IMR-90 (cell line): ENCODE results near the gene FAM83C. TPM values are rescaled to one million over a fixed set of nuclear protein-coding genes. Genes with fewer than 3 reads are reported as not detected.

Experiments
- ATAC-seq: fragments of 200-7000 bp; cut with Tn5 transposase; 2 replicates; pipeline ENCODE4 v1.9.1; 2020; ENCODE audit warnings: low read depth, mild to moderate bottlenecking, moderate library complexity
- BruUV-seq: library from RNA; stranded (reverse); fragments of 400-500 nt; replicated peaks from 2 replicates; lab custom pipeline; 2021; lab: Mats Ljungman, UMichigan
- CTCF ChIA-PET: fragments of 300-600 bp; formaldehyde crosslinking; extraction: SDS; loops from one replicate; lab custom pipeline; 2021; ENCODE audit warnings: antibody characterized with exemption; lab: Yijun Ruan, JAX
- POLR2A ChIA-PET: fragments of 300-600 bp; sonication (Branson Sonifier 250); formaldehyde crosslinking; loops from one replicate; lab custom pipeline; 2022; ENCODE audit warnings: antibody characterized with exemption; ENCODE audit not compliant: unreplicated experiment; lab: Charles Lee
- DNase-seq: peaks from one replicate; pipeline ENCODE4 v3.0.0; 2013
- H2AFZ ChIP-seq: replicated peaks from 2 replicates; pipeline ENCODE3; 2013; ENCODE audit warnings: low read length, mild to moderate bottlenecking; ENCODE audit not compliant: poor library complexity
- H2AK5ac ChIP-seq: 2 replicates; pipeline ENCODE4 v1.6.1; 2013; ENCODE audit warnings: low read depth, low read length, inconsistent platforms
- H2AK9ac ChIP-seq: replicated peaks from 2 replicates; pipeline ENCODE3; 2013; ENCODE audit warnings: mild to moderate bottlenecking, low read depth, low read length, moderate library complexity; ENCODE audit not compliant: poor library complexity
- H2BK120ac ChIP-seq: 2 replicates; pipeline ENCODE4 v1.6.1; 2013; ENCODE audit warnings: low read depth, low read length, inconsistent platforms
- H2BK15ac ChIP-seq: 3 replicates; pipeline ENCODE4 v1.6.1; 2013; ENCODE audit warnings: low read depth, low read length, inconsistent platforms
- H2BK20ac ChIP-seq: 2 replicates; pipeline ENCODE4 v1.6.1; 2013; ENCODE audit warnings: low read depth, mild to moderate bottlenecking, inconsistent platforms, low read length, moderate library complexity
- H2BK5ac ChIP-seq: 2 replicates; pipeline ENCODE4 v1.6.1; 2013; ENCODE audit warnings: mild to moderate bottlenecking, low read depth, low read length, inconsistent platforms; ENCODE audit not compliant: poor library complexity, severe bottlenecking
- H3K14ac ChIP-seq: replicated peaks from 2 replicates; pipeline ENCODE4 v1.6.1; 2013; ENCODE audit warnings: low read depth, low read length, inconsistent platforms
- H3K18ac ChIP-seq: 2 replicates; pipeline ENCODE4 v1.6.1; 2013; ENCODE audit warnings: low read depth, low read length, control low read depth
- H3K23ac ChIP-seq: 2 replicates; pipeline ENCODE4 v1.6.1; 2013; ENCODE audit warnings: low read depth, low read length, inconsistent platforms
- H3K27ac ChIP-seq: 2 replicates; pipeline ENCODE4 v1.5.1; 2013; ENCODE audit warnings: mild to moderate bottlenecking, control low read depth, low read length; ENCODE audit not compliant: insufficient read depth
- H3K27me3 ChIP-seq: 2 replicates; pipeline ENCODE4 v1.6.1; 2013; ENCODE audit warnings: low read length; ENCODE audit not compliant: control insufficient read depth, insufficient read depth
- H3K36me3 ChIP-seq: 2 replicates; pipeline ENCODE4 v1.6.1; 2013; ENCODE audit warnings: low read length, mixed read lengths; ENCODE audit not compliant: control insufficient read depth, insufficient read depth
- H3K4ac ChIP-seq: 2 replicates; pipeline ENCODE4 v1.6.1; 2013; ENCODE audit warnings: low read depth, low read length, inconsistent platforms
- H3K4me1 ChIP-seq: 2 replicates; pipeline ENCODE4 v1.6.1; 2013; ENCODE audit warnings: low read length, mixed read lengths; ENCODE audit not compliant: control insufficient read depth, insufficient read depth
- H3K4me2 ChIP-seq: 2 replicates; pipeline ENCODE4 v1.6.1; 2013; ENCODE audit warnings: low read depth, mild to moderate bottlenecking, control low read depth, low read length, moderate library complexity
- H3K4me3 ChIP-seq: 2 replicates; pipeline ENCODE4 v1.5.1; 2013; ENCODE audit warnings: low read depth, mild to moderate bottlenecking, control low read depth, low read length, moderate library complexity; ENCODE audit not compliant: insufficient read depth
- H3K56ac ChIP-seq: 2 replicates; pipeline ENCODE4 v1.6.1; 2013; ENCODE audit warnings: low read length, inconsistent platforms; ENCODE audit not compliant: insufficient read depth; ENCODE audit errors: extremely low read depth
- H3K79me1 ChIP-seq, 2 experiments: 2 replicates each; pipeline ENCODE4 v1.6.1; 2013; ENCODE audit warnings: low read length in 2 of 2, inconsistent platforms in 1 of 2, low read depth in 1 of 2
- H3K9ac ChIP-seq: 2 replicates; pipeline ENCODE4 v1.6.1; 2013; ENCODE audit warnings: low read depth, low read length, control low read depth
- H3K9me1 ChIP-seq: 2 replicates; pipeline ENCODE4 v1.6.1; 2013; ENCODE audit warnings: low read length, inconsistent platforms; ENCODE audit not compliant: insufficient read depth
- H3K9me3 ChIP-seq: 2 replicates; pipeline ENCODE4 v1.6.1; 2013; ENCODE audit warnings: low read length; ENCODE audit not compliant: control insufficient read depth, insufficient read depth
- H4K20me1 ChIP-seq: 2 replicates; pipeline ENCODE4 v1.6.1; 2013; ENCODE audit warnings: low read length, inconsistent platforms; ENCODE audit not compliant: insufficient read depth
- H4K5ac ChIP-seq: 2 replicates; pipeline ENCODE4 v1.6.1; 2013; ENCODE audit warnings: mild to moderate bottlenecking, low read depth, low read length, control low read depth
- H4K8ac ChIP-seq, 2 experiments: 2 replicates each; pipeline ENCODE4 v1.6.1; 2013; ENCODE audit warnings: low read depth in 2 of 2, low read length in 2 of 2, control low read depth in 1 of 2, inconsistent platforms in 1 of 2
- H4K91ac ChIP-seq: 2 replicates; pipeline ENCODE4 v1.6.1; 2013; ENCODE audit warnings: low read depth, low read length, inconsistent platforms; ENCODE audit not compliant: insufficient read depth
- BHLHE40 ChIP-seq: fragments of 150-350 bp; IDR thresholded peaks from 2 replicates; pipeline ENCODE4 v1.6.1; 2016; ENCODE audit warnings: mild to moderate bottlenecking, low read depth, low read length
- CEBPB ChIP-seq: IDR thresholded peaks from 2 replicates; pipeline ENCODE4 v1.6.1; 2012; ENCODE audit warnings: low read depth, low read length, improper control_type of control experiment
- CHD1 ChIP-seq: IDR thresholded peaks from 2 replicates; pipeline ENCODE4 v1.6.1; 2012; ENCODE audit warnings: low read depth, low read length, improper control_type of control experiment
- FOS ChIP-seq: fragments of 150-350 bp; IDR thresholded peaks from 2 replicates; pipeline ENCODE4 v1.6.1; 2016; ENCODE audit warnings: low read depth, low read length
- MAFK ChIP-seq: IDR thresholded peaks from 2 replicates; pipeline ENCODE4 v1.6.1; 2012; ENCODE audit warnings: low read depth, low read length, improper control_type of control experiment
- MAZ ChIP-seq: IDR thresholded peaks from 2 replicates; pipeline ENCODE4 v1.6.1; 2012; ENCODE audit warnings: low read depth, mild to moderate bottlenecking, low read length, improper control_type of control experiment, moderate library complexity, borderline replicate concordance
- MXI1 ChIP-seq: IDR thresholded peaks from 2 replicates; pipeline ENCODE4 v1.6.1; 2012; ENCODE audit warnings: low read depth, mild to moderate bottlenecking, low read length, moderate library complexity, borderline replicate concordance
- NFE2L2 ChIP-seq: fragments of 150-350 bp; IDR thresholded peaks from 2 replicates; pipeline ENCODE4 v1.6.1; 2016; ENCODE audit warnings: low read depth, mild to moderate bottlenecking, low read length
- POLR2A ChIP-seq: IDR thresholded peaks from 2 replicates; pipeline ENCODE4 v1.6.1; 2012; ENCODE audit warnings: mild to moderate bottlenecking, low read depth, low read length
- RAD21 ChIP-seq: IDR thresholded peaks from 2 replicates; pipeline ENCODE4 v1.6.1; 2012; ENCODE audit warnings: low read length, improper control_type of control experiment
- RCOR1 ChIP-seq: IDR thresholded peaks from 2 replicates; pipeline ENCODE4 v1.6.1; 2012; ENCODE audit warnings: mild to moderate bottlenecking, low read length, improper control_type of control experiment; ENCODE audit not compliant: insufficient replicate concordance
- SMC3 ChIP-seq: fragments of 150-350 bp; IDR thresholded peaks from 2 replicates; pipeline ENCODE4 v1.6.1; 2016; ENCODE audit warnings: low read depth, mild to moderate bottlenecking, antibody characterized with exemption, low read length, moderate library complexity
- WGBS, 2 experiments: methylation state at CpG; one replicate each; pipeline versions ENCODE4 v1.1.5 to v1.1.7; 2013; ENCODE audit warnings: missing lambda C conversion rate in 2 of 2; ENCODE audit not compliant: insufficient read length in 1 of 2; ENCODE audit errors: extremely low coverage in 2 of 2; 5-methylcytosine and 5-hydroxymethylcytosine counted together
- dilution Hi-C: fragments of 300-500 bp; cut with HindIII; formaldehyde crosslinking; loops from one replicate; pipeline ENCODE4 v1.14.3; 2018; ENCODE audit warnings: low sequenced_read_pairs; ENCODE audit not compliant: unreplicated experiment
- in situ Hi-C: fragments of 300-500 bp; cut with MboI; formaldehyde crosslinking; loops from 3 replicates; pipeline ENCODE4 v1.14.3; 2019; ENCODE audit warnings: low sequenced_read_pairs, inconsistent platforms, mixed read lengths
- intact Hi-C: fragments of 100-400 bp; cut with micrococcal nuclease; formaldehyde crosslinking; loops from 2 replicates; pipeline ENCODE4 v1.10.0; 2022
- polyA plus RNA-seq, 3 experiments: library from polyadenylated mRNA; depleted of rRNA; stranded (reverse); fragments of >200 nt; gene quantifications; 2 replicates each; pipeline ENCODE4 v1.2.3, GENCODE V29; 2012; ENCODE audit warnings: low replicate concordance in 1 of 3
- total RNA-seq: library from RNA; depleted of rRNA; stranded (reverse); fragments of >200 nt; gene quantifications from 2 replicates; pipeline ENCODE4 v1.2.3, GENCODE V29; 2012
- TF ChIP-seq, protein P1 (sequence below): fragments of 150-350 bp; IDR thresholded peaks from 2 replicates; pipeline ENCODE4 v1.6.1; 2016; ENCODE audit warnings: low read depth, mild to moderate bottlenecking, low read length, moderate library complexity, borderline replicate concordance
- TF ChIP-seq, protein P2 (sequence below): fragments of 150-350 bp; IDR thresholded peaks from 2 replicates; pipeline ENCODE4 v1.6.1; 2017; ENCODE audit warnings: mild to moderate bottlenecking, antibody characterized with exemption, low read length, low read depth

Gene FAM83C
- total and polyA plus RNA-seq, 2 of the 4 experiments (the other 2 are of a cell fraction): 0.02 TPM; not detected in 1

DNA sequence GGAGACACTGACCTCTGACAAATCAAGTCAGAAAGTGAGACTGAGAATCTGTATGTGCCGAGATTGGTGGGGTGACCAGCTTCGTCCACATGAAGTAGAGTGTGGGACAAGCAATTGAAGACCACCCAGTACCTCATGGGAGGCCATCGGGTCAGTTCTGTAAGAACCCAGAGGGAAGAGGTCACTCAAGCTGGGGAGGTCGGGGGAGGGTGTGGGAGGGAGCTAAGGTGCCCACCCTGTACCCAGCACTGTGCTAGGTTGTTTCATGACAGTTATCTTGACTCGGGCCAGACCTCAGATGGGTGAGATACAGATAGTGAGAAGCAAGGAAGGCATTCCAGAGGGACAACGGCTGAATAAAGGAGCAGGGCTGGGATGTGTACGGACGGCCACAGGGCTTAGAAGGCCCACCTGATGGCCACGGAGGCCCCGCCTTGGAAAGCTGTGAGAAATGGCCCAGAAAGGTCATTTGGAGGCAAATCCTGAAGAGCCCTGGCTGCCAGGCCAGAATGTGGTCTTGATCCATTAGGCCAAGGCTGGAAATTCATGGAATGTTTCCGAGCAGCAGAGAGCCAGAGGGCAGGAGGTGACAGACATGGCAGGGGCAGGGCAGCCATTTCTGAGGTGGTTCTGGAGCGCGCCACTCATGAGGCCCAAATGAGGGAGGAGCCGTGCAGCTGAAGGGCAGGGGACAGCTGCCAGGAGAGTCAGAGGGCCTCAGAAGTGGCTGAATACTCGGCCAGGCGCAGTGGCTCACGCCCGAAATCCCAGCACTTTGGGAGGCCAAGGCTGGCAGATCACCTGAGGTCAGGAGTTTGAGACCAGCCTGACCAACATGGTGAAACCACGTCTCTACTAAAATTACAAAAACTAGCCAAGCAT is 22.0 kb downstream of the FAM83C start:
- Histone ChIP-seq H3K9ac (no peak overlapping the region), H2BK5ac (no peak overlapping the region), H2AK5ac (no peak overlapping the region), H3K23ac (no peak overlapping the region), H3K56ac (no peak overlapping the region), H3K18ac (no peak overlapping the region), H2BK120ac (no peak overlapping the region), H3K4me3 (no peak overlapping the region), H2BK15ac (no peak overlapping the region), H3K27me3 (no peaks in the 10 kb centered on the region), H3K4ac (no peak overlapping the region), H3K4me1 (no peaks in the 10 kb centered on the region), H4K5ac (no peak overlapping the region), H2AFZ (no peak overlapping the region), H4K91ac (no peak overlapping the region), H3K27ac (no peak overlapping the region), H3K9me3 (no peaks in the 10 kb centered on the region), H4K20me1 (0 out of 2 replicates have a peak, but pooled peaks cover 5% of the 10 kb centered on the region), H3K9me1 (no peaks in the 10 kb centered on the region; the same call in 1 of the 2 replicates), H3K4me2 (no peak overlapping the region), H4K8ac (no peak overlapping the region), H3K36me3 (peaks cover 36% of the 10 kb centered on the region), H2BK20ac (no peak overlapping the region), H3K79me1 (peaks cover 4 to 28% of the 10 kb centered on the region in 2 experiments; a peak in 3 of 4 replicates), H3K14ac (no peak overlapping the region), H2AK9ac (no peak overlapping the region)
- CTCF ChIA-PET: interaction anchor here (0.6 kb wide), 1 partner anchor 123 kb away, joined by 3 read pairs; no protein-coding TSS in a partner anchor
- dilution Hi-C loops (no loop called here), in situ Hi-C loops (loop anchor here (25.0 kb wide), 1 partner anchor 408 kb away; the partner anchor contains the start of gene GGT7), intact Hi-C loops (loop anchor here (10.0 kb wide), 2 partner anchors 165 to 395 kb away; partner anchors contain the start of genes ACSS2, GDF5 and GGT7)
- BruUV-seq: no TSS peak
- POLR2A ChIA-PET: interaction anchor here (0.7 kb wide), 1 partner anchor 125 kb away, joined by 3 read pairs; no protein-coding TSS in a partner anchor
- DNase-seq (no peak), ATAC-seq (no peak)
- 85% methylated on average over 9 of the region's 19 CpGs; no CpG with 5 or more reads in 1 of the 2 experiments for WGBS, 2 experiments
- TF ChIP-seq POLR2A (no peak), MXI1 (no peak), CEBPB (no peak), RAD21 (no peak), SMC3 (no peak), BHLHE40 (no peak), MAZ (no peak), NFE2L2 (no peak), RCOR1 (no peak), MAFK (no peak), CHD1 (no peak), FOS (no peak)
- TF ChIP-seq, protein P1, sequence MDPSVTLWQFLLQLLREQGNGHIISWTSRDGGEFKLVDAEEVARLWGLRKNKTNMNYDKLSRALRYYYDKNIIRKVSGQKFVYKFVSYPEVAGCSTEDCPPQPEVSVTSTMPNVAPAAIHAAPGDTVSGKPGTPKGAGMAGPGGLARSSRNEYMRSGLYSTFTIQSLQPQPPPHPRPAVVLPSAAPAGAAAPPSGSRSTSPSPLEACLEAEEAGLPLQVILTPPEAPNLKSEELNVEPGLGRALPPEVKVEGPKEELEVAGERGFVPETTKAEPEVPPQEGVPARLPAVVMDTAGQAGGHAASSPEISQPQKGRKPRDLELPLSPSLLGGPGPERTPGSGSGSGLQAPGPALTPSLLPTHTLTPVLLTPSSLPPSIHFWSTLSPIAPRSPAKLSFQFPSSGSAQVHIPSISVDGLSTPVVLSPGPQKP: no peak
- TF ChIP-seq, protein P2, sequence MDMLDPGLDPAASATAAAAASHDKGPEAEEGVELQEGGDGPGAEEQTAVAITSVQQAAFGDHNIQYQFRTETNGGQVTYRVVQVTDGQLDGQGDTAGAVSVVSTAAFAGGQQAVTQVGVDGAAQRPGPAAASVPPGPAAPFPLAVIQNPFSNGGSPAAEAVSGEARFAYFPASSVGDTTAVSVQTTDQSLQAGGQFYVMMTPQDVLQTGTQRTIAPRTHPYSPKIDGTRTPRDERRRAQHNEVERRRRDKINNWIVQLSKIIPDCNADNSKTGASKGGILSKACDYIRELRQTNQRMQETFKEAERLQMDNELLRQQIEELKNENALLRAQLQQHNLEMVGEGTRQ: no peak
